ENCODE results near the gene JMJD8. TPM values are rescaled to one million over a fixed set of nuclear protein-coding genes. Genes with fewer than 3 reads are reported as not detected.

Gene JMJD8
- total RNA-seq, 1 experiment from 2014 or later, result 33.4 TPM

DNA sequence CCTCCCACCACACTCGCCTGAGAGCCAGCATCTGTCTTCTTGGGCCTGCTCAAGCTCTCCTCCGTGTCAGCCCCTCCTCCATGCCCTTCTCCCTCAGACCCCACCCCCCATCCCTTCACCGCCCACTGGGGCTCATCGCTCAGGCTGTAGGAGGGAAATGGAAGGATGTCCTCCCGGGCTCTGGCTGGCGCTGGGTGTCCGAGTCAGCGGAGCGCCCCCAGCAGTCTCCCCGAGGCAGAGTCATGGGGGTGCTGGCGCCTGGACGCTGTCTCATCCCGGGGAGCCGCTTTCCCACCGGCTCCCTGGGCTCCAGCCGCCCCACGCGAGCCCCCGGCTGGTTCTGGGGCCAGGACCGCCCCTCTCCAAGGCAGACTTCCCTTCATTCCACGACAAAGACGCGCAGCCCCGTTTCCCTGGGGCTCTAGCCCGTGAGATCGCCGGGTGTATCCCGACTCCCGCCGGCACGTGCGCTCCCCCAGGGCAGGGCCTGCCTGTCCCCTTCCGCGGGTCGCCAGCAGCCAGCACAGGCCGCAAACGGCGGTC lies 36.4 kb upstream of the JMJD8 start:
- ChIA-PET CTCF (interaction anchor here (0.6 to 2.4 kb wide), 14 partner anchors 8 to 480 kb away, joined by 3 to 14 read pairs (median 4); no protein-coding TSS in a partner anchor), POLR2A (interaction anchor here (0.7 to 9.6 kb wide), 25 partner anchors 7 to 1434 kb away, joined by 3 to 124 read pairs (median 9); partner anchors contain the start of genes CHTF18, CIAO3, FBXL16 and HAGHL)
- H3K27me3 Mint-ChIP-seq (ENCODE audit: insufficient read depth, unreplicated experiment), result no peaks in the 10 kb centered on the region
- H3K27ac Mint-ChIP-seq (ENCODE audit: low read depth, unreplicated experiment), result peak overlapping the region; percentile 59
- intact Hi-C loops (cut with micrococcal nuclease), result no loop called here
- H3K9me3 Mint-ChIP-seq (ENCODE audit: unreplicated experiment), result no peaks in the 10 kb centered on the region
- peaks cover 36% of the 10 kb centered on the region for H3K36me3 Mint-ChIP-seq (ENCODE audit: insufficient read depth, unreplicated experiment)
- peak; percentile 53 for DNase-seq (ENCODE audit: unreplicated experiment)
- TF ChIP-seq, protein P1, sequence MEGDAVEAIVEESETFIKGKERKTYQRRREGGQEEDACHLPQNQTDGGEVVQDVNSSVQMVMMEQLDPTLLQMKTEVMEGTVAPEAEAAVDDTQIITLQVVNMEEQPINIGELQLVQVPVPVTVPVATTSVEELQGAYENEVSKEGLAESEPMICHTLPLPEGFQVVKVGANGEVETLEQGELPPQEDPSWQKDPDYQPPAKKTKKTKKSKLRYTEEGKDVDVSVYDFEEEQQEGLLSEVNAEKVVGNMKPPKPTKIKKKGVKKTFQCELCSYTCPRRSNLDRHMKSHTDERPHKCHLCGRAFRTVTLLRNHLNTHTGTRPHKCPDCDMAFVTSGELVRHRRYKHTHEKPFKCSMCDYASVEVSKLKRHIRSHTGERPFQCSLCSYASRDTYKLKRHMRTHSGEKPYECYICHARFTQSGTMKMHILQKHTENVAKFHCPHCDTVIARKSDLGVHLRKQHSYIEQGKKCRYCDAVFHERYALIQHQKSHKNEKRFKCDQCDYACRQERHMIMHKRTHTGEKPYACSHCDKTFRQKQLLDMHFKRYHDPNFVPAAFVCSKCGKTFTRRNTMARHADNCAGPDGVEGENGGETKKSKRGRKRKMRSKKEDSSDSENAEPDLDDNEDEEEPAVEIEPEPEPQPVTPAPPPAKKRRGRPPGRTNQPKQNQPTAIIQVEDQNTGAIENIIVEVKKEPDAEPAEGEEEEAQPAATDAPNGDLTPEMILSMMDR (IDR thresholded peaks at IDR 0.05; ENCODE audit: unreplicated experiment), result peak; percentile 17
- no TSS peak for BruUV-seq (replicated peaks)
- peaks cover 9% of the 10 kb centered on the region for H3K4me1 Mint-ChIP-seq (ENCODE audit: insufficient read depth, unreplicated experiment)
- peak overlapping the region; percentile 78 for H3K4me3 Mint-ChIP-seq (ENCODE audit: unreplicated experiment)

DNA sequence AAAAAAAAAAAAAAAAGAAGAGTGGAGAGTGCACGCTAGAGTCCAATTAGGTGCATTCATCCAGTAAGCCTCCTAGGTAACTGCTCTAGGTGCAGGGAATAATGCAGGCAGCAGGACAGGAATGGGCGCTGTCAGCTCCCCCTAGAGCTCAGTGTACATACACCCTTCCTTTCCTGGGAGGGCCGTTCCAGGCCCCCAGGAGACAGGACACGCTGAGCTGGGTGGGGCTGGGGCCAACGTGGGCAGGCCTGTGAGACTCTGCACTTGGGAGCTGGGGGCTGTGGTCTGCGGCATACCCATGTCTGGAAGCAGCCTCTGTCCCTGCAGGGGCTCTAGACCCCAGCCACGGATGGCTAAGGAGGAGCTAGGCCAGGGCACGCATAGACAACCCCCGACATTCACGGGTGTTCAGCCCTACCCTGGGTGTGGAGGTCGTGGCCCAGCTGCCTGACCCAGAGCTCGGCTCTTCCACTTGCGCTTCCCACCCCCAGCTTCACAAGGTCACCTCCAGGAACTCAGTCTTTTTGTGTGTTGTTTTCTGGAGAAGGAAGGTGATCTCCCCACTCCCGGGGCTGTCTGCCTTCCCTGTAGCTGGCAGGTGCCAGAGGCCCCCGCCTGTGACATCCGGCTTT lies 35.8 kb upstream of the JMJD8 start:
- intact Hi-C loops (cut with micrococcal nuclease), result no loop called here
- peak overlapping the region; percentile 59 for H3K27ac Mint-ChIP-seq (ENCODE audit: low read depth, unreplicated experiment)
- TSS peak; percentile 34 for BruUV-seq (replicated peaks)
- peak; percentile 44 for DNase-seq (ENCODE audit: unreplicated experiment)
- no peaks in the 10 kb centered on the region for H3K9me3 Mint-ChIP-seq (ENCODE audit: unreplicated experiment)
- ChIA-PET POLR2A (interaction anchor here (0.9 to 9.6 kb wide), 19 partner anchors 6 to 130 kb away, joined by 3 to 124 read pairs (median 12); partner anchors contain the start of genes CHTF18, CIAO3, FBXL16 and HAGHL), CTCF (interaction anchor here (0.6 to 2.4 kb wide), 15 partner anchors 8 to 480 kb away, joined by 3 to 14 read pairs (median 4); no protein-coding TSS in a partner anchor)
- peaks cover 36% of the 10 kb centered on the region for H3K36me3 Mint-ChIP-seq (ENCODE audit: insufficient read depth, unreplicated experiment)
- TF ChIP-seq, protein P1 (IDR thresholded peaks at IDR 0.05; ENCODE audit: unreplicated experiment), result no peak
- H3K4me1 Mint-ChIP-seq (ENCODE audit: insufficient read depth, unreplicated experiment), result peaks cover 9% of the 10 kb centered on the region
- no peaks in the 10 kb centered on the region for H3K27me3 Mint-ChIP-seq (ENCODE audit: insufficient read depth, unreplicated experiment)
- peak overlapping the region; percentile 78 for H3K4me3 Mint-ChIP-seq (ENCODE audit: unreplicated experiment)

DNA sequence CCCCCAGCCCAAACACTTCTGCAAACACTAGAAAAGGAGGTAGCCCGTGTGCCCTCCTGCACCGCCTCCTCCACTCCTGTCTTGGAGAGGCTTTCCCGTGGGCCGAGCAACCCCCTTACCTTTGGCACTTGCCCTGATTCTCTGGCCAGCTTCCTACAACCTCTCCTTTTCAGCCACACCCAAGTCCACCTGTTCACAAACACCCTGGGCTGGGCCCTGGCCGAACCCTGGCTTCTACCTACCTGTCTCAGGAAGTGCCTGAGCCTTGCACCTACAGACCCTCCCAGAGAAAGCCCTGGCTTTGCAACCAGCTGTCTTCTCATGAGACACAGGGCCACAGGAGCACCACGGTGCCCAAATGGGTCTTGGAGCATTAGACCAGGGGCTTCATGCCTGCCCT lies 34.8 kb upstream of the JMJD8 start:
- Mint-ChIP-seq H3K4me1 (ENCODE audit: insufficient read depth, unreplicated experiment) (peaks cover 9% of the 10 kb centered on the region), H3K4me3 (ENCODE audit: unreplicated experiment) (peak overlapping the region; percentile 78), H3K36me3 (ENCODE audit: insufficient read depth, unreplicated experiment) (peaks cover 36% of the 10 kb centered on the region), H3K27ac (ENCODE audit: low read depth, unreplicated experiment) (peak overlapping the region; percentile 12), H3K27me3 (ENCODE audit: insufficient read depth, unreplicated experiment) (no peaks in the 10 kb centered on the region), H3K9me3 (ENCODE audit: unreplicated experiment) (no peaks in the 10 kb centered on the region)
- ChIA-PET CTCF (interaction anchor here (1.1 to 2.4 kb wide), 3 partner anchors 9 to 336 kb away, joined by 4 to 11 read pairs (median 4); no protein-coding TSS in a partner anchor), POLR2A (interaction anchor here (0.6 to 4.7 kb wide), 8 partner anchors 9 to 128 kb away, joined by 4 to 26 read pairs (median 22); partner anchors contain the start of genes CIAO3, HAGHL and WDR24)
- BruUV-seq (replicated peaks), result no TSS peak
- no peak for DNase-seq (ENCODE audit: unreplicated experiment)
- TF ChIP-seq, protein P1 (IDR thresholded peaks at IDR 0.05; ENCODE audit: unreplicated experiment), result no peak
- intact Hi-C loops (cut with micrococcal nuclease), result no loop called here

DNA sequence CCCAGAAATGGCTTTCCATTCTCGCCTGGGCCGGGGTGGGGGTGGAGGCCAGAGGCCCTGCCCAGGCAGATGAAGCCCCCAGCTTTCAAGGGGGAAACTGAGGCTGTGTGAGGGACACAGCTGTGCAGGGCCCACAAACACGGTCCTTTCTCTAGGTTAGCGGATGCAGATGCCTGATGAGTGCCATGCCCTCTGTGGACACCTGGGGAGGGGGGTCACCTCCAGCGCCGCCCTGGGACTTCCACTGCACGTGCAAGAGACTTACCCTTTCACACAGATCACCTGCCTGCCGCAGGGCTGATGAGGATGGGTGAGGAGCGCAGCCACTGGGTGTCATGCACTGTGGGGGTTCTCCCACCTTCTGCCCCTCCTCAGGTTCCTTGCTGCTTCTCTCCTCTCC lies 34.3 kb upstream of the JMJD8 start:
- intact Hi-C loops (cut with micrococcal nuclease), result no loop called here
- H3K4me3 Mint-ChIP-seq (ENCODE audit: unreplicated experiment), result peak overlapping the region; percentile 78
- TF ChIP-seq, protein P1 (IDR thresholded peaks at IDR 0.05; ENCODE audit: unreplicated experiment), result no peak

More for the DNA sequence above, 34.3 kb upstream of the JMJD8 start:
- POLR2A ChIA-PET, result interaction anchor here (2.0 to 2.2 kb wide), 2 partner anchors 9 to 67 kb away, joined by 5 to 9 read pairs; partner anchors contain the start of gene HAGHL
- Mint-ChIP-seq H3K9me3 (ENCODE audit: unreplicated experiment) (no peaks in the 10 kb centered on the region), H3K27ac (ENCODE audit: low read depth, unreplicated experiment) (no peak overlapping the region), H3K27me3 (ENCODE audit: insufficient read depth, unreplicated experiment) (no peaks in the 10 kb centered on the region), H3K36me3 (ENCODE audit: insufficient read depth, unreplicated experiment) (peaks cover 34% of the 10 kb centered on the region), H3K4me1 (ENCODE audit: insufficient read depth, unreplicated experiment) (peaks cover 9% of the 10 kb centered on the region)
- no peak for DNase-seq (ENCODE audit: unreplicated experiment)
- CTCF ChIA-PET, result interaction anchor here (0.7 to 2.4 kb wide), 3 partner anchors 8 to 255 kb away, joined by 3 to 11 read pairs (median 4); no protein-coding TSS in a partner anchor
- BruUV-seq (replicated peaks), result no TSS peak

Measured in MCF 10A (cell line).